ENCODE data around the gene PFDN4. TPM values are rescaled to one million over a fixed set of nuclear protein-coding genes. Genes with fewer than 3 reads are reported as not detected.

PFDN4 gene
- total and polyA plus RNA-seq, 2 of the 13 experiments (the other 11 are each of a cell fraction or from before 2014, with no cell fraction given), result 59.8 to 227 TPM

- TF ChIP-seq CREBL2 (CRISPR knock-in tag; IDR thresholded peaks at IDR 0.05; ENCODE audit: borderline replicate concordance) (no peak), NFYB (CRISPR knock-in tag; IDR thresholded peaks at IDR 0.05) (peak; percentile 43; the same call in 1 of the 2 replicates), ZNF749 (CRISPR knock-in tag; IDR thresholded peaks at IDR 0.05; ENCODE audit: borderline replicate concordance) (no peak; the same call in 1 of the 2 replicates), ZNF616 (CRISPR knock-in tag; IDR thresholded peaks at IDR 0.05; ENCODE audit: low read depth) (no peak), TCF7L2 (IDR thresholded peaks at IDR 0.05; ENCODE audit: low read depth, low read length) (no peak), MAZ (IDR thresholded peaks at IDR 0.05; ENCODE audit: borderline replicate concordance, low read depth, low read length) (no peak), MAZ (CRISPR knock-in tag; IDR thresholded peaks at IDR 0.05; ENCODE audit: low read depth) (no peak), ZBTB14 (CRISPR knock-in tag; IDR thresholded peaks at IDR 0.05) (no peak), ZBTB7B (CRISPR knock-in tag; IDR thresholded peaks at IDR 0.05) (peak; percentile 19; the same call in 1 of the 2 replicates), NFIC (IDR thresholded peaks at IDR 0.05; ENCODE audit: low read length) (no peak), RBM22 (optimal IDR thresholded peaks at IDR 0.05; ENCODE audit: low read length) (no peak), NFE2 (CRISPR knock-in tag; IDR thresholded peaks at IDR 0.05) (no peak), KLF11 (CRISPR knock-in tag; IDR thresholded peaks at IDR 0.05) (no peak), GLI4 (CRISPR knock-in tag; IDR thresholded peaks at IDR 0.05; ENCODE audit: borderline replicate concordance) (no peak), ATF5 (CRISPR knock-in tag; IDR thresholded peaks at IDR 0.05; ENCODE audit: low read depth) (no peak), HOXA7 (CRISPR knock-in tag; IDR thresholded peaks at IDR 0.05) (no peak), DPF2 (CRISPR knock-in tag; IDR thresholded peaks at IDR 0.05; ENCODE audit: borderline replicate concordance, low read depth) (no peak), ZBTB21 (CRISPR knock-in tag; IDR thresholded peaks at IDR 0.05) (no peak), ZNF451 (CRISPR knock-in tag; IDR thresholded peaks at IDR 0.05) (peak; percentile 71; the same call in 1 of the 2 replicates), ARHGAP35 (CRISPR knock-in tag; IDR thresholded peaks at IDR 0.05; ENCODE audit: borderline replicate concordance) (no peak), FUBP1 (CRISPR knock-in tag; IDR thresholded peaks at IDR 0.05; ENCODE audit: borderline replicate concordance) (no peak), KLF16 (CRISPR knock-in tag; IDR thresholded peaks at IDR 0.05) (peak in 1 of 2 experiments; percentile 68; a peak in 1 of 4 replicates), ZIK1 (CRISPR knock-in tag; IDR thresholded peaks at IDR 0.05; ENCODE audit: borderline replicate concordance, low read depth) (no peak), ZNF713 (CRISPR knock-in tag; IDR thresholded peaks at IDR 0.05) (no peak), ZNF33B (CRISPR knock-in tag; IDR thresholded peaks at IDR 0.05) (no peak), ZSCAN22 (CRISPR knock-in tag; IDR thresholded peaks at IDR 0.05) (no peak), GZF1 (CRISPR knock-in tag; IDR thresholded peaks at IDR 0.05) (no peak)
These were observed 34.0 kb upstream of the PFDN4 start, which contains the start of gene CYP24A1 (continued) for GRCh38 chr20:54173653-54174456.
